ENCODE results near the gene FAM114A1.
"Not testable (repeated sequence)": the region's sequence is repeated elsewhere in the genome, so short reads cannot be mapped to it uniquely, and the experiment has no call there.

FAM114A1 gene

GRCh38 chr4:38940476-38940875 lies 72.9 kb downstream of the FAM114A1 start:
- no peak for FAIRE-seq

GRCh38 chr4:38941906-38942305 lies 74.3 kb downstream of the FAM114A1 start:
- not testable (repeated sequence) for FAIRE-seq

GRCh38 chr4:38943343-38943742 lies 75.7 kb downstream of the FAM114A1 start:
- FAIRE-seq: no peak

GRCh38 chr4:38944440-38944839 lies 76.8 kb downstream of the FAM114A1 start:
- FAIRE-seq: no peak

- no peak for FAIRE-seq
Measured at GRCh38 chr4:38946919-38947318, 79.3 kb downstream of the FAM114A1 start.

GRCh38 chr4:38948551-38948950 lies 80.9 kb downstream of the FAM114A1 start:
- no peak for FAIRE-seq

- no peak for FAIRE-seq
Measured at GRCh38 chr4:38949411-38950051, 81.9 kb downstream of the FAM114A1 start.

- FAIRE-seq: no peak
Measured at GRCh38 chr4:38950159-38950558, 82.6 kb downstream of the FAM114A1 start.

GRCh38 chr4:38950734-38951133 lies 83.1 kb downstream of the FAM114A1 start:
- no peak for FAIRE-seq

- no peak for FAIRE-seq
Measured at GRCh38 chr4:38951598-38951997, 84.0 kb downstream of the FAM114A1 start.

GRCh38 chr4:38952017-38952416 lies 84.4 kb downstream of the FAM114A1 start:
- FAIRE-seq: no peak

GRCh38 chr4:38954727-38955126 lies 87.1 kb downstream of the FAM114A1 start:
- no peak for FAIRE-seq

- FAIRE-seq: no peak
Measured at GRCh38 chr4:38955957-38956356, 88.4 kb downstream of the FAM114A1 start.

GRCh38 chr4:38957261-38957815 lies 89.7 kb downstream of the FAM114A1 start:
- no peak for FAIRE-seq

- FAIRE-seq: no peak
Measured at GRCh38 chr4:38957893-38958292, 90.3 kb downstream of the FAM114A1 start.

- FAIRE-seq: no peak
Measured at GRCh38 chr4:38958453-38959190, 91.0 kb downstream of the FAM114A1 start.

- not testable (repeated sequence) for FAIRE-seq
Measured at GRCh38 chr4:38959248-38959647, 91.6 kb downstream of the FAM114A1 start.

- FAIRE-seq: no peak
Measured at GRCh38 chr4:38964942-38965775, 97.6 kb downstream of the FAM114A1 start.

GRCh38 chr4:38965866-38966265 lies 98.3 kb downstream of the FAM114A1 start:
- no peak for FAIRE-seq

- FAIRE-seq: no peak
Measured at GRCh38 chr4:38967260-38968095, 99.9 kb downstream of the FAM114A1 start.

- FAIRE-seq: no peak
Measured at GRCh38 chr4:38968668-38969067, 101.1 kb downstream of the FAM114A1 start.

- no peak for FAIRE-seq
Measured at GRCh38 chr4:38976308-38976707, 108.7 kb downstream of the FAM114A1 start.

Measured in G401.6 (cell line).